Dermis microvascular lymphatic vessel endothelial cell (primary cell): ENCODE data around the gene KIAA0753. TPM values are rescaled to one million over a fixed set of nuclear protein-coding genes. Genes with fewer than 3 reads are reported as not detected.

Experiments used
- total RNA-seq: library from RNA; depleted of rRNA; stranded (reverse); fragments of >200 nt; gene quantifications from 2 replicates; pipeline ENCODE4 v1.2.1, GENCODE V29; 2014

Gene KIAA0753
- total RNA-seq, 1 donor from 2014 or later = 7.2 TPM

Other genes starting within 250 kb of the KIAA0753 start
- gene AIPL1, start 205.6 kb downstream of the KIAA0753 start, total RNA-seq = not detected in 2 replicates
- 8.2 and 21.7 TPM in 2 replicates for gene PIMREG, start 196.3 kb downstream of the KIAA0753 start, total RNA-seq
- gene PITPNM3, start 84.2 kb downstream of the KIAA0753 start, total RNA-seq = 0.13 and 0.26 TPM in 2 replicates
- gene TXNDC17, start 349 bp upstream of the KIAA0753 start, total RNA-seq = 74.2 and 85.4 TPM in 2 replicates
- 6.8 and 8.5 TPM in 2 replicates for gene MED31, start 10.9 kb upstream of the KIAA0753 start, total RNA-seq
- gene C17orf100, start 11.1 kb upstream of the KIAA0753 start, total RNA-seq = 0.13 and 0.63 TPM in 2 replicates
- 0.26 and 0.38 TPM in 2 replicates for gene SLC13A5, start 72.7 kb upstream of the KIAA0753 start, total RNA-seq
- 1.5 and 4.7 TPM in 2 replicates for gene XAF1, start 115.3 kb upstream of the KIAA0753 start, total RNA-seq
- gene FBXO39, start 135.5 kb upstream of the KIAA0753 start, total RNA-seq = 11.6 and 34.6 TPM in 2 replicates
- gene TEKT1, start 191.0 kb upstream of the KIAA0753 start, total RNA-seq = not detected in 2 replicates